GM20000 (cell line): ENCODE results near the gene ANKS1A.
"Not testable (repeated sequence)": the region's sequence is repeated elsewhere in the genome, so short reads cannot be mapped to it uniquely, and the experiment has no call there.

Experiments
- DNase-seq: peaks from one replicate; pipeline ENCODE4 v3.0.0; 2012; ENCODE audit warnings: low spot score
- TF ChIP-seq, protein P1 (sequence below): IDR thresholded peaks from 2 replicates; pipeline ENCODE4 v1.5.1; 2012; ENCODE audit warnings: mild to moderate bottlenecking, control low read depth; ENCODE audit errors: extremely low read depth, missing control alignments

The ANKS1A gene

DNA sequence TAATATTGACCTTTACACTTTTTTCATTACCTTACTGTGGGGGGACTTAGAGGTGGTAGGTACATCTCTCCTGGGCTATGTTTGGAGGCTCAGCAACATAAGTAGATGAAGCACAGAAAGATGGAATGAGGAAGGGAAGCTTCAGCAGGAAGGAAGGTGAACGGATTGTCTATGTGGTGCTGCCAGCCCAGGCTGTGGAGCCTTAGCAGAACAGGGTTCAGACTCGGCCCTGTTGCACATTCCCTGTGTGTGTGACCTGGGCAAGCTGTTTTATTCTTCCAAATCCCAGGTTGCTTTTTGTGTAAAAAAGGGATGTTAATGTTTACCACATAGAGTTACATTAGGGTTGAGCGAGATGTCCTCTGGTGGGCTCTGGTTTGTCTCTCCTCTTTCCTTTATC, 41.2 kb downstream of the ANKS1A start:
- DNase-seq, result no peak
- TF ChIP-seq, protein P1, sequence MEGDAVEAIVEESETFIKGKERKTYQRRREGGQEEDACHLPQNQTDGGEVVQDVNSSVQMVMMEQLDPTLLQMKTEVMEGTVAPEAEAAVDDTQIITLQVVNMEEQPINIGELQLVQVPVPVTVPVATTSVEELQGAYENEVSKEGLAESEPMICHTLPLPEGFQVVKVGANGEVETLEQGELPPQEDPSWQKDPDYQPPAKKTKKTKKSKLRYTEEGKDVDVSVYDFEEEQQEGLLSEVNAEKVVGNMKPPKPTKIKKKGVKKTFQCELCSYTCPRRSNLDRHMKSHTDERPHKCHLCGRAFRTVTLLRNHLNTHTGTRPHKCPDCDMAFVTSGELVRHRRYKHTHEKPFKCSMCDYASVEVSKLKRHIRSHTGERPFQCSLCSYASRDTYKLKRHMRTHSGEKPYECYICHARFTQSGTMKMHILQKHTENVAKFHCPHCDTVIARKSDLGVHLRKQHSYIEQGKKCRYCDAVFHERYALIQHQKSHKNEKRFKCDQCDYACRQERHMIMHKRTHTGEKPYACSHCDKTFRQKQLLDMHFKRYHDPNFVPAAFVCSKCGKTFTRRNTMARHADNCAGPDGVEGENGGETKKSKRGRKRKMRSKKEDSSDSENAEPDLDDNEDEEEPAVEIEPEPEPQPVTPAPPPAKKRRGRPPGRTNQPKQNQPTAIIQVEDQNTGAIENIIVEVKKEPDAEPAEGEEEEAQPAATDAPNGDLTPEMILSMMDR, result no peak

- not testable (repeated sequence) for DNase-seq
These were observed 43.1 kb downstream of the ANKS1A start for GRCh38 chr6:34932202-34932601.

DNA sequence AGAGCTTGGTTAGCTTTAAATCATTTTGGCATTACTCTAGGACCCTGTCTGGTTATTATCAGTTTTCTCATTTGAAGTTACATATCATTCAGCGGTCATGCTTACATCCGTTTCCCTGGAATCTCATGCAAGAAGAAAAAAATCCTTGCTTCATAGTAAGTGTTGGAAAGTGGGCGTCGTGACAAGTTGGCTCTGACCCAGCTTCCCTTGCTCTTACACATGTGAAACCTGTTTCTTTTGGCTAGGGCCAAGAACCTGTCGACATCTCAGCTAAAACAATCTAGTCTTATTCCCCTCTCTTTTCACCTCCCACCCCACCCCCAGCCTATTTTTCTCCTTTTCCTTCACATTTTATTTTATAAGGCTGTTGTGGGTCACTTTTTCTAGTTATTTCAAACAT, 45.5 kb downstream of the ANKS1A start:
- no peak for DNase-seq
- TF ChIP-seq, protein P1, result no peak

GRCh38 chr6:34938268-34938667, 49.2 kb downstream of the ANKS1A start:
- DNase-seq, result no peak
- TF ChIP-seq, protein P1, result no peak

DNA sequence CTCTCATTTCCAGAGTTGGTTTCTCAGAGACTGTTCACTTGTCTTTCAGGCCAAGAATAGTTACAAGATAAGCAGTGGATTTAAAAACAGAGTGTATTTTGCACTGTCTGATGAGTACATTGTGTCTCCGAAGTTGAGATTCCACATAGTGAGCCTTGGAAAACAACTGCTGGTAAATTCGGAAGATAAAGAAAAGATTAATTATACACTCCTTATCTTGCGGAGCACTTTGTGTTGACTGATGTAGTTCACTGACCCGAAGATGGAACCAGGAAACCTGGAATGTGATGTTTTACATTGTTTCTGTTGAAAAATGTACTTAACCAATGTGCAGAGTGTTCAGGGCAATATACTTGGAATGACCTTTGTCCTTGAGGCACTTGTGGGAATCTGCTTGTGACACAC, 51.0 kb downstream of the ANKS1A start:
- TF ChIP-seq, protein P1, result no peak
- DNase-seq, result no peak

DNA sequence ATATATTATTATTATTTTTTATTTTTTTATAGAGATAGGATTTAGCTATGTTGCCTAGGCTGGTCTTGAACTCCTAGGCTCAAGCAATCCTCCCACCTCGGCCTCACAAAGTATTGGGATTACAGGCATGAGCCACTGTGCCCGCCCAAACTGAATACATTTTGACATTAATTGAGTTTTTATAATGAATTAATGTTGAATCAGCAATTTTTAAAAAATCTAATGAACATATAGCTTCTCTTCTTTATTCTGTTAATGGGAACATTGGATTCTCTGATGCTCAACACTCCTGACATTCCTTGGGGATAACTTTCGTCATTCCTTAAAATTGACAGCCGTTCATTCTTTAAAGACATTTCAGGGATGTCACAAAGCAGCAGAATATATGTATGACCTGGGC, 52.4 kb downstream of the ANKS1A start:
- TF ChIP-seq, protein P1, result no peak
- DNase-seq, result no peak

GRCh38 chr6:34945317-34945716, 56.3 kb downstream of the ANKS1A start:
- TF ChIP-seq, protein P1, result no peak
- DNase-seq, result no peak

DNA sequence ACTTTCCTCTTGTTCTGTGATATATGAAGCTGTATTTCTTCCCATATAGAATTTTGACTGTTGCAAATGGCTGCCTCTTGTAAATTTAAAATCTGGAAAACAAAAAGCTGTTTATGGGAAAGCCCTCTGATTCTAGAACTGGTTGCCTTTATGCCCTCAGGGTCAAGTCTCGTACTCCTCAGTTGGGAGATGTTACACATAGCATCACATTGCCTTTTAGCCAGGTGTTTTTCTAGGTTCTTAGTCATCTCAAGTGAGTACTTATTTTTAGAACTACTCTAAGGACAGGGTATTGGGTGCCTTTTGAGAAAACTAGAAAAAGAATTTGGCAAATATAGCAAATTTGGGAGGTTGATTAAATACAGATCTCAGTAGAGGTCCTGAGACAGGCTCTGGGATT, 58.5 kb downstream of the ANKS1A start:
- DNase-seq, result no peak

More for the DNA sequence above, 58.5 kb downstream of the ANKS1A start:
- TF ChIP-seq, protein P1, result no peak
